GM15510 (cell line): ENCODE data around the gene SOHLH1.

Source experiments
- POLR2A ChIP-seq: IDR thresholded peaks from 3 replicates; pipeline ENCODE4 v1.6.1; 2011; ENCODE audit warnings: borderline replicate concordance; ENCODE audit not compliant: insufficient read length; ENCODE audit errors: extremely low read depth

Gene SOHLH1

GRCh38 chr9:135717410-135717809 lies 18.1 kb upstream of the SOHLH1 start:
- TF ChIP-seq POLR2A: no peak

GRCh38 chr9:135716045-135716444 lies 16.8 kb upstream of the SOHLH1 start:
- TF ChIP-seq POLR2A: no peak

GRCh38 chr9:135715056-135715595 lies 15.8 kb upstream of the SOHLH1 start:
- no peak for TF ChIP-seq POLR2A

DNA sequence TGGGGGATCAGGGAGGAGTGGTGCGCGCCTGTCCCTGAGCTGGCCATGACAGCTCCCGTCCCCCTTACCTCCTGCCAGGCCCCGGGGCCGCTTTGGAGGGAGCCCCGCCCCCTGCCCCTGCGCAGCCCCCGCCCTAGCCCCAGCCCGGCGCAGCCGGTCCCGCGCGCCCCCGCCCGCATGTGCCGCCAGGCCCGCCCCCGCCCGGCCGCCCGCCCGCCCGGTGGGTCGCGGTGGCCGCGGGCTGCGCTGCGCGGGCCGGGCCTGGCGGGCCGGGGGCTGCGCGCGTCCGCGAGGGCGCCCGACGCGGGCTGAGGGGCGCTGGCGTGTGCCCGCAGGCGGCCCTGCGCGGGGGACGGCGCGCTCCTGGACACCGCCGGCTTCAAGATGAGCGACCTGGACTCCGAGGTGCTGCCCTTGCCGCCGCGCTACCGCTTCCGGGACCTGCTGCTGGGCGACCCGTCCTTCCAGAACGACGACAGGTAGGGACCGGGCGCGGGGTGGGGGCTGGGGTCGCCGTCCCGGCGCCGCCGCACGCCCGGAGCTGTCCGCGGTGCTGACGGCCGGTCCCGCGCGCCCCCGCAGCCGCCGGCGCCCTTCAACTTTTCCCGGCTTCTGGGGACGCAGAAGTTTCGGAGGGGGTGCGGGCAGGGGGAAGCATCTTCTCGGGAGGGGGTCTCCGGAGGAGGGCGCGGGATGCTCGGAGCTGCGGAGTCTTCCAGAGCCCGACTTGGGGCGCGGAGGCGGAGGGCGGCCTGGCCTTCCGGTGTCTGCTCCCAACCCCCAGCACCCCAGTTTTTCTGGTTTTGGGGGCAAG lies 15.2 kb upstream of the SOHLH1 start:
- TF ChIP-seq POLR2A: no peak

DNA sequence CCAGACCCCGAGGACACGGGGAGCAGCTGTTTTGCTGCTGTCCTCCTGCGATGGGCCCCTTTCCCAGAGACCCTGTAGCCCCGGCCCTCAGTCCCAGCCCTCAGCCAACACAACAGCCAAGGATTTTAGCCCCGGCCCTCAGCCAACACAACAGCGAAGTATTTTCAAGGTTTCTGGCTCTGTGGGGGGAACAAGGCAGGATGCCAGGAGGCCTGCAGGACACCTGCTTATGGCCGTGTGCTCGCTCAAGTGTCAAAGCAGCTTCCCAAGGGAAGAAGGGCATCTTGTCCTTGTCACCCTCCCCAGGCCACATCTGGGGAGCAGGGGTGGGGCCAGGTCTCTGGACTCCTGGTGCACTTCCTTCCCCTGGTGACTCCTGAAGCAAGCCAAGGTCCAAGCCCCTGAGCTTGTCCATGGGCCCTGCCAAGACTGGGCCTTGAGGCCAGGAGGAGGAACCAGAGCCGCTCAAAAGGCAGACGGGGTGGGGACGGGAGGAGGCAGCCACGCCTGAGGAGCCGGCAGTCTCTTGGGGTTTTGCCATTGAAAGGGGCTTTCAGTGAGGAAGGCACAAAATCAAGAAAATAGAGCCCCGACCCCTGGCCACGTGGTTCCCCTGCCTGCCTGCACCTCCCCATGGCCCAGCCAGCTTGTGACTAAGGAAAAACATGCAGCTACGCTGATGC lies 13.5 kb upstream of the SOHLH1 start:
- TF ChIP-seq POLR2A: no peak

DNA sequence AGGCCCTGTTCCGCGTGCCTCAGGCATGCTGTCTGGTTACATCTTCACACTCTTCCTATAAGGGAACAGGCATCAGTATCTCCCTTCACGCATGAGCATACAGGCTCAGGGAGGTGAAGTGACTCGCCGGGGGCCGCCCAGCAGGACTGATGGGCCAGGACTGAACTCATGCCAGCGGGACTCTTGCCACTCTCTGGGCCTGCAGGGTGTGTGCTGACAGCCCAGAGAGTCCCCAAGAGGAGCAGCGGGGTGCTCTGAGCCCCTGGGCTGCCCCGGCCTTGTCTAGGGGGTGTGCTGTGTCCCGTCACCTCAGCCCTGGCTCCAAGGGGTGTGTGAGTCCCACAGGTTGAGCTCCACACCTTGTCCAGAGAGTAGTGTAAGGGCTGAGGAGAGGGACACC lies 12.6 kb upstream of the SOHLH1 start:
- no peak for TF ChIP-seq POLR2A

DNA sequence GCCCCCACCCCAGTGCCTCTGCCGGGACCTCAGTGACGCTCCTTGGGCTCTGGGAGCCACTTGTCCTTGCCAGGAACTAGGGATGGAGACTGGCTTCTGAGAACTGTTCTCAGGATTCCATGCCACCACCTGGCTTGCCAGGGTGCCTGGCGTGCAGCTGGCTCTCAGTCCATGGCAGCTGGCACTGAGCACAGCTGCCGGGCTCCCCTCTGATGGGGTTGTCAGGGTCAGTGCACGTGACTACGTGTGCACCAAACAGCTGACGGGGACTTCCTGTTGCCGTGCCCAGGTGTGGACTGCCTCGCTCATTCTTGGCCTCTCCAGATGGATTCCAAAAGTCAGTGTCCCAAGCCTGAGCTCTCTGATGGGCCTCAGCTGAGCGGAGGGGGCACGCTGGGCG lies 12.1 kb upstream of the SOHLH1 start:
- TF ChIP-seq POLR2A: no peak

DNA sequence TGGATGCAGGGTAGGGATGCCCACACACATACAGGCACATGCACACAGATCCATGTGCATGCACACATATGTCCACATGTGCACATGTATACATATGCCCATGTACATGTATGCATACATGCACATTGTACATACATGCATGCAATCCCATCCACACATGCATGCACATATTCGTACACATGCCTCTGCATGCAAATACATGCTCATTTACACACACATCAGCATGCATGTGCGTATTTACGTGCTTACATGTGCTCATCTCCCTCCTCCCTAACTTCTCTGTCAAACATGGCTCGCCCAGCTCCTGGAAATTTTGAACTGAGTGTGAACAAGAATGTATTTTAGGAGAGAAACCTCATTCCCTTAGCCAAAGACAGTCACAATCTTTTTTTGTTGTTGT lies 8.9 kb upstream of the SOHLH1 start:
- TF ChIP-seq POLR2A: no peak

DNA sequence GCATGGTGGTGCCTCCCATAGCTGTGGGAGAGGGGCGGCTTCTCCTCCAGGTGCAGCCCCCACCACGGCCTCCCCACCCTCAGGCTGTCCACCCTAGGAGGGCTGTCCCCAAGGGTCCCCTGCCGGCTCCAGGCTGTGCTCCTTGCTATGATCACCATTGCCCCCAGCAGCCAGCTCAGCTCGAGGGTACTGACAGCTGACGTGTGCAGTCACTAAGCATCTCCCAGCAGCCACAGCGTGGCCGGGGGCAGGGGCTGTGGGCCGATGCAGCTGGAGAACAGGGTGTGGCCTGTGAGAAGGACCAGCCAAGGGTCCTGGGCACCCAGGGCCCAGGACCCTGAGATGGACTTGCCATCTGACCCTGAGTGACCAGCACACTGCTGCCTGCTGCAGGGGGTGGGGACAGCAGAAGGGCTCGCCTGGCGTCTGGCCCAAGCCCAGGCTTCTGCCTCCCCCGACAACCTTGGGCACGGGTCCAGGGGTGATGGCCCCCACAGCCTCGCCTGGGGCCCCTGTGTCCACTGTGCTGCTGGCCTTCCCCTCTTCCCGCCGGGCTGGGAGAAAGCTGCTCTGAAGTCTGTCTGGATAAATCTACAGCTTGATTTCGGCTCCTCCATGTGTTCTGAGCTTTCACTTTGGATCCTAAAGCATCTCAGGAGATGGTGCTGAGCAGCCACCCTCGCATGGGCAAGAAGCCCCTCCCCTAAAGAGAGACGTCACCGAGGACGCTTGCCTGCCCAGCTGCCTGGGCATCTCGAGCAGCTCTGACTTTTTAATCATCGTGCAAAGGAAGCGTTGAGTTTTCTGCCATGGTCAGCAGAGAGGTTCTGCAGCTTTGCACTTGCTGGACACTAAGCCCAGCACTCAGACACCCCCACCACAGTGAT lies 8.2 kb upstream of the SOHLH1 start:
- TF ChIP-seq POLR2A: no peak

GRCh38 chr9:135706288-135706687 lies 7.0 kb upstream of the SOHLH1 start:
- no peak for TF ChIP-seq POLR2A

DNA sequence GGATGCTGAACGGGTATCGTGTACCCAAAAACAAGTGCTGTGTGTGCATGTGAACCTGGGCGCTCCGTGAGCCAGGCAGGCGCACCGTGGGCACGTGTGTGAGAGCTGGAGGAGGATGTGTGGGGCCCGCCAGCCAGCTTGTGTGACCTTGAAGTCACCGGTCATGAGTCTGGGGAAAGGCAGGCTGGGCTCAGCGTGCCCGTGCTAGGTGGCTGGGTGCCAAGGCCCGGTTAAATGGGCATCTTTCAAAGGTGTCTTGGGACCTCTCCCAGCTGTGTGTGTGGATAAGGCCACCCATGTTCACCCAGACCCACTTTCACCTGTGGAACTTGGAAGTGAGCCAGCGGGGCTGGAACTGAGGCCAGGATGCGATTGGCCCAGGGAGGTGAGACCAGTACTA lies 6.1 kb upstream of the SOHLH1 start:
- TF ChIP-seq POLR2A: no peak

- TF ChIP-seq POLR2A: no peak
These were observed 5.2 kb upstream of the SOHLH1 start for GRCh38 chr9:135704483-135704882.

DNA sequence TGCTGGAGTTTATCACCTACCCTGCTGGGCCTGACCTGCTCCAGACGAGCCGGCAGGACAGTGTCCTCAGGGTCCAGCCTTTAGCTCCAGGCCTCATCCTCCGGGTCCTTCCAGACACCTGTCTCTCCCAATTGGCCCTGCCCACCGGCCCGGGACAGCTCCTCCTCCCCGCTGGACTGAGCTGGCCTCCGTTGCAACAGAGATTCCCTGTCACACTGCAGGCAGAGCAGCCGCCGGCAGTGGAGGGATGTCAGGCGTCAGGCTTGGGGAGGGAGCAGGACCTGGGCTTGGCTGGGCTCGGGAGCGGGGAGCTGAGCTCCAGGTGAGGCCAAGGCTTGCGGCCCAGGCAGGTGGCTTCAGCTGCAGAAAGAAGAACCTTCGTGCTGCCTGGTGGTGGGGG lies 4.4 kb upstream of the SOHLH1 start:
- no peak for TF ChIP-seq POLR2A

- TF ChIP-seq POLR2A: no peak
These were observed 2.9 kb upstream of the SOHLH1 start, which contains the start of gene KCNT1 for GRCh38 chr9:135701959-135702721. TSS of gene KCNT1 (plus strand) at chr9:135702185. CDS start at chr9:135702259, 74 bp downstream.
